Ascending aorta (tissue), 2 donors: ENCODE results near the gene PCYOX1L. TPM values are rescaled to one million over a fixed set of nuclear protein-coding genes. Genes with fewer than 3 reads are reported as not detected.
A peak's percentile ranks its signal among the peaks of the same experiment; 100 is the strongest.

Experiments used
- DNase-seq, 2 donors: peaks; one replicate each; pipeline ENCODE4 v3.0.0-alpha.2; 2019; ENCODE audit warnings: low spot score in 2 of 2
- H3K27ac ChIP-seq, 2 donors: fragments of 200-600 bp; sonication (generic); one replicate each; pipeline ENCODE4 v1.5.1; 2016 to 2017; ENCODE audit warnings: mild to moderate bottlenecking in 1 of 2
- H3K27me3 ChIP-seq: fragments of 200-600 bp; sonication (generic); one replicate; pipeline ENCODE4 v1.5.1; 2017
- H3K36me3 ChIP-seq, 2 donors: fragments of 200-600 bp; sonication (generic); one replicate each; pipeline ENCODE4 v1.5.1; 2016
- H3K4me1 ChIP-seq, 2 donors: fragments of 200-600 bp; sonication (generic); one replicate each; pipeline ENCODE4 v1.5.1; 2016 to 2017; ENCODE audit warnings: mild to moderate bottlenecking in 1 of 2
- H3K4me3 ChIP-seq, 2 donors: fragments of 200-600 bp; sonication (generic); one replicate each; pipeline ENCODE4 v1.5.1; 2016 to 2017; ENCODE audit warnings: mild to moderate bottlenecking in 1 of 2
- H3K9me3 ChIP-seq, 2 donors: fragments of 200-600 bp; sonication (generic); one replicate each; pipeline ENCODE4 v1.5.1; 2016
- intact Hi-C: fragments of 100-400 bp; cut with DNase I; formaldehyde crosslinking; loops from one replicate; pipeline ENCODE4 v1.15.1; 2023
- total RNA-seq: library from RNA; depleted of rRNA; stranded (reverse); fragments of >200 nt; gene quantifications from one replicate; pipeline ENCODE4 v1.1.0, GENCODE V29; 2016
- TF ChIP-seq, protein P1 (sequence below), 3 experiments: fragments of 200-600 bp in 2 of 3; fragments of 450-650 bp in 1 of 3; sonication (generic) in 2 of 3; IDR thresholded peaks; one replicate each; pipeline ENCODE4 v1.5.1; 2016 to 2019; ENCODE audit warnings: antibody characterized with exemption in 3 of 3, mild to moderate bottlenecking in 1 of 3, moderate library complexity in 1 of 3

PCYOX1L gene
- total RNA-seq, 1 donor from 2014 or later: 1.5 TPM

DNA sequence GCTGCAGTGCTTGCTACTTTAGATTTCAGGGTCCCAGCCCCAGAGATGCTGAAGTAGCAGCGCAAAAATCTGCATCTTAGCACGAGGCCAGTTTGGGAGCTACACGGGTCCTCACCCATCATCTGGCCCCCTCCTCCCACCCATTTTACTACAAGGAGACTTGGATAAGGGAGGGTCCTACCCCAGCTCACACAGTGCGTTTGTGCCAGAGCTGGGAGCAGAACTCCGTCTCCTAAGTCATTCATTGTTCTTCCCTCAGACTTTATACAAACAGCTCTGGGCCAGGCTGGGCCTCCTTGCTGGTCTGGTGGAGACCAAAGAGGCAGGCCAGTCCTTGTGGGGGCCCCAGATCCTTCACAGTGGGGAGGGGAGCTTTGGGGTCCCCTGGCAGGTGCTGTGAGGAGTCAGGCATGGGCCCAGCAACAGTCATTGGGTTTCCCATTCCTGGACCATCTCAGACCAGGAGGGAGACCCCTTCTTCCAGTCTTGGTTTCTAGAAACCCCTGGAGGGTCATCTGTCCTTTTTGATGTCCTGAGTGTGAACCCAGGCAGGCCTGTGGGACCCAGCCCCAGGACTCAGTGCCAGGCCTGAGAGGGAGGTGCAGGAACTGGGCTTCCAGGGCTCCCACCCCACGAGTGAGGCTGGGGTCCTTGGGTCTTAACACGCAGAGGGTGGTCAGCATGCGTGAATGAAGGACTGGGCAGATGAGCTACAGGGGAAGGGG is 23.6 kb downstream of the PCYOX1L start:
- TF ChIP-seq, protein P1, sequence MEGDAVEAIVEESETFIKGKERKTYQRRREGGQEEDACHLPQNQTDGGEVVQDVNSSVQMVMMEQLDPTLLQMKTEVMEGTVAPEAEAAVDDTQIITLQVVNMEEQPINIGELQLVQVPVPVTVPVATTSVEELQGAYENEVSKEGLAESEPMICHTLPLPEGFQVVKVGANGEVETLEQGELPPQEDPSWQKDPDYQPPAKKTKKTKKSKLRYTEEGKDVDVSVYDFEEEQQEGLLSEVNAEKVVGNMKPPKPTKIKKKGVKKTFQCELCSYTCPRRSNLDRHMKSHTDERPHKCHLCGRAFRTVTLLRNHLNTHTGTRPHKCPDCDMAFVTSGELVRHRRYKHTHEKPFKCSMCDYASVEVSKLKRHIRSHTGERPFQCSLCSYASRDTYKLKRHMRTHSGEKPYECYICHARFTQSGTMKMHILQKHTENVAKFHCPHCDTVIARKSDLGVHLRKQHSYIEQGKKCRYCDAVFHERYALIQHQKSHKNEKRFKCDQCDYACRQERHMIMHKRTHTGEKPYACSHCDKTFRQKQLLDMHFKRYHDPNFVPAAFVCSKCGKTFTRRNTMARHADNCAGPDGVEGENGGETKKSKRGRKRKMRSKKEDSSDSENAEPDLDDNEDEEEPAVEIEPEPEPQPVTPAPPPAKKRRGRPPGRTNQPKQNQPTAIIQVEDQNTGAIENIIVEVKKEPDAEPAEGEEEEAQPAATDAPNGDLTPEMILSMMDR (IDR thresholded peaks at IDR 0.05): no peak
- intact Hi-C loops: no loop called here
- DNase-seq: no peak
- H3K9me3 ChIP-seq: no peaks in the 10 kb centered on the region
- no peaks in the 10 kb centered on the region for H3K36me3 ChIP-seq
- H3K27me3 ChIP-seq: no peaks in the 10 kb centered on the region
- peak overlapping the region; percentile 93 to 98 for H3K27ac ChIP-seq
- peaks cover 32 to 75% of the 10 kb centered on the region in 2 donors for H3K4me1 ChIP-seq
- peak overlapping the region in 1 of 2 donors; percentile 55 for H3K4me3 ChIP-seq

DNA sequence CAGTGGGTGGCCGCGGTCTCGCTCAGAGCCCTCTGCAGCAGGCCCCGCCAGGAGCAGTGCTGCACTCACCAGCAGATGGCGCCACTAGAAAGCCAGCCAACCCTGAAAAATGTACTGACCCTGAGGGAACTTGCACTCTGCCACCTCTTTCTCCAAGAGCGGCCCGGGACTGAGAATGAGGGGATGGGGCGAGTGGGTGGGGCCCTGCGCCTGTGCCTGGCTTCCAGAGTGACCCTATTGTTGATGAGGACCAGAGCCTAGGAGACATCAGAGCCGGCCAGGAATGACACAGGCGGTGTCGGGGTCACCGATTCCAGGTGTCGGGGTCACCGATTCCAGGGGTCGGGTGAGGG is 24.1 kb downstream of the PCYOX1L start:
- no peaks in the 10 kb centered on the region for H3K36me3 ChIP-seq
- no peaks in the 10 kb centered on the region for H3K9me3 ChIP-seq
- H3K4me3 ChIP-seq: peak overlapping the region in 1 of 2 donors; percentile 55
- intact Hi-C loops: loop anchor here (1.0 kb wide), 1 partner anchor 49 kb away; no protein-coding TSS in a partner anchor
- no peaks in the 10 kb centered on the region for H3K27me3 ChIP-seq
- TF ChIP-seq, protein P1 (IDR thresholded peaks at IDR 0.05): peak; percentile 93 to 98 (median 93)
- peaks cover 37 to 80% of the 10 kb centered on the region in 2 donors for H3K4me1 ChIP-seq
- peak in 1 of 2 donors; percentile 93 for DNase-seq
- peak overlapping the region; percentile 93 to 98 for H3K27ac ChIP-seq

DNA sequence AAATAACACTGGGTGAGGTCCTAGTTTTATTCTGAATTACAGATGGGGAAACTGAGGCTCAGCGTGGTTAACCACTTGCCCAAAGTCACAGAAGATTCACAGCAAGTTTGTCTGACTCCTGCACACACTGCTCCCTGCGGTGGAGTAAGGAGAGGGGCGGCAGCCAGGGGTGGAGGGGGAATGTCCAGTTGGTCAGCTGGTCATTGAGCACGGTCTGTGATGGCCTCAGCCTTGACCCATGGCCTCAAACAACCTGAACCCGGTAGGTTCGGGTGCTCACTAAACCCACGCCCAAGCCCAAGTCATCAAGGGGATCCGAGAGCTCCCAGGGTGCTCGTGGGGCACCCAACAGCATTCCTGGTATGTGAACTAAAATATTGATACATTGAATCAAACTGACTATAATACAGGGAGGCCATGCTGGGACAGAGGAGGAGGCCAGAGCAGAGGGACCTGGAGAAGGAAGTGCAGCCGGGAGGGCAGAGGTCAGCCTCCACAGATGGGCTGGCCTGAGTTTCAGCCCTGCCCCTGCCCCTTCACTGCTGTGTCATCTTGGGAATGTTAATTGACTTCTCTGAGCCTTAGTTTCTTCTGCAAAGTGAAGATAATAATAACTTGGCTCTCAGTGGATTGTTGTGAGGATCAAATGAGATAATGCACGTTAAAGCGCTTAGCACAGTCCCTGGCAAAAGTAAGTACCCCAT is 24.8 kb downstream of the PCYOX1L start:
- Histone ChIP-seq H3K36me3 (no peaks in the 10 kb centered on the region), H3K27me3 (no peaks in the 10 kb centered on the region), H3K4me3 (peak overlapping the region in 1 of 2 donors; percentile 55), H3K27ac (peak overlapping the region; percentile 93 to 98), H3K9me3 (no peaks in the 10 kb centered on the region), H3K4me1 (peaks cover 37 to 87% of the 10 kb centered on the region in 2 donors)
- intact Hi-C loops: loop anchor here (1.0 kb wide), 2 partner anchors 24 to 49 kb away; no protein-coding TSS in a partner anchor
- TF ChIP-seq, protein P1 (IDR thresholded peaks at IDR 0.05): no peak
- no peak for DNase-seq

DNA sequence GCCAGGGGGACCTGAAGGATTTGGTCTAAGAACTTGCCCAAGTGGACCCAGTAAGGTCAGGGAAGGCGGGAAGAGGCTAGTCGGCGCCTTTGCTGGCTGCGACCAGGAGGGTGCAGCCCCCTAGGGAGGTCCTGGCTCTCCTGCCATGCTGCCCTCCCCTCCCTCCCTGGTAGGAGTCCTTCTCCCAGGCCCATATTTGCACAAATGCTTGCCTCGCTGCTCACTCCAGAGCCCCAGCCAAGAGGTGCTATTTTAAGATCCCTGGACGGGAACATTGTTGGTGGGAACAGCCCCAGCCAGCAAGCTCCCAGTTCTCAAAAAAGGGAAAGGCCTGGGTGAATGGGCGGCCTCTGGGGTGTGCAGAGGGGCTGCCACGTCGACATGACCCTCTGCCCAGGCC is 25.6 kb downstream of the PCYOX1L start:
- no peaks in the 10 kb centered on the region for H3K27me3 ChIP-seq
- intact Hi-C loops: loop anchor here (1.0 kb wide), 1 partner anchor 23 kb away; no protein-coding TSS in a partner anchor
- DNase-seq: peak; percentile 63 to 94
- peak overlapping the region; percentile 93 to 98 for H3K27ac ChIP-seq
- TF ChIP-seq, protein P1 (IDR thresholded peaks at IDR 0.05): no peak
- peak overlapping the region in 1 of 2 donors; percentile 55 for H3K4me3 ChIP-seq
- no peaks in the 10 kb centered on the region for H3K9me3 ChIP-seq
- peaks cover 34 to 90% of the 10 kb centered on the region in 2 donors for H3K4me1 ChIP-seq
- no peaks in the 10 kb centered on the region for H3K36me3 ChIP-seq

DNA sequence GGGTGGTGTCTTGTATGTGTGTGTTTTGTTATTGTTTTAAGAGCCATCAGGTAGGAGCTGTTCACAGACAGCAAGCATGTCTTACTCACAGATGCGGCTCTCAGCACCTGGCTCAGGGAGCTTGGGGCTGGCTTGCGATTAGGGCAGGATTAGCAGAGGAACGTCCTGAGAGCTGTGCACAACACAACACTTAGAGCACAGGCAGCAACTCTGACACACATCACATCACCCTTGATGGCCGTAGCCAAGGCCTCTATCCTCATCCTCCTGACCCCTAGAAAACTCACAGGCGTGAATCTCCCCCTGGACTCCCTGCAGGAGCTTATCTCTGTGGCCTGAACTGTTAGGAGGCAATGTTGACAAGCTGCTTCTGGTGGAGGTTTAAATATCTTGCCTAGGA is 28.3 kb downstream of the PCYOX1L start:
- peaks cover 33 to 82% of the 10 kb centered on the region in 2 donors for H3K4me1 ChIP-seq
- H3K27ac ChIP-seq: peak overlapping the region; percentile 93 to 98
- intact Hi-C loops: no loop called here
- H3K27me3 ChIP-seq: no peaks in the 10 kb centered on the region
- no peaks in the 10 kb centered on the region for H3K9me3 ChIP-seq
- H3K4me3 ChIP-seq: peak overlapping the region in 1 of 2 donors; percentile 1
- TF ChIP-seq, protein P1 (IDR thresholded peaks at IDR 0.05): no peak
- H3K36me3 ChIP-seq: no peaks in the 10 kb centered on the region
- DNase-seq: no peak
